Stimulated activated CD4-positive, alpha-beta T cell treated with anti-CD3 and anti-CD28 coated beads, Interleukin-2, amount 100 ng/mL, for 4 hours (primary cell): ENCODE measurements around the gene CCDC187.
"Not testable (repeated sequence)": the region's sequence is repeated elsewhere in the genome, so short reads cannot be mapped to it uniquely, and the experiment has no call there.

Experiments
- DNase-seq: peaks from one replicate; pipeline ENCODE4 v3.0.0-alpha.2; 2020; ENCODE audit warnings: low read depth

Gene CCDC187

DNA sequence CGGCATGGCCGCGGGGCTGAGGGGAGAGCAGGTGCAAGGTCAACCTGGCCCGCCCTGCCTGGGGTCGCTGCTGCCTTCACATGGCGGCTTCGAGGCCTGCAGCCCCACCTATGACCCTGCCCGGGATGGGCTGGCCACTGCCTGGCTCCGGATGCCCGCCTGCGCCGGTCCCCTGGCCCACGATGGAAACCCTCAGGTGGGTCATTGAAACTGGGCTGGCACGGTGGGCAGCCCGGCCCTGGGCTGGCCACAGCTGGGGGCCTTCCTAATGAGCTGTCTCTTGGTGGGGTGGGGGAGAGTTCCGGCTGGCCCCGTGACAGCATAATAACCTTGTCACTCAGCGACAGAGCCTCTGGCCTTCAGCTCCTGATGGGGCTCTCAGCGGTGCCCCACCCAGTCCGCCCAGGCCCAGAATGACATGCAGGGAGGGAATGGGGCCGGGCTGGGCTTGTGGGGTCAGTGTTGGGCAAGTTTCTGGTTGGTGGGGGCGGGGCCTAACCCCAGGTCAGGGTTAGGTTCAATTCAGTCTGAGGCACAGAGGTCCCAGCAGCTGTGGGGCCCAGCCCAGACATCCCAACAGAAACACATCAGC, at the start of gene CCDC187:
Gene CCDC187 (minus strand): TSS at position 270 of the 592 bp plus-strand sequence. CDS start 264 bp downstream, at position 6.
- no peak for DNase-seq

DNA sequence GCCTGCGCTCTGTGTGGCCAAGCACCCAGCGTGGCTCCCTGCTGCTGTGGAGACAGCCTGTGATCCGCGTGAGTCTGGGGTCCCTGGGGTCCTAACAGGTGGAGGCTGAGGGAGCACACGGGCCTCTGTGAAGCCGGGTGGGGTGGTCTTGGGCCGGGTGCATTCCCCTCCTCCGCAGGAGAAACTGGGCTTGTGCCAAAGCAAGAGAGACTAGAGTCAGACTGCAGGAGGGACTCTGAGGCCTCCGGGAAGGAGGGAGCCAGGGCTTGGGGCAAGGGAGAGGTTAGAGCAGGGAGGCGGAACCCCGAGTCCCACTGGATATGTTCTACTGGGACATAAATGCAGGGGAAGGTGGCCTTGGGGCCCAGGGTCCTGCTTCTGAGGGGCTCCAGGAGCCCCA, 49.2 kb upstream of the CCDC187 start:
- no peak for DNase-seq

GRCh38 chr9:136352682-136353081, 48.8 kb upstream of the CCDC187 start:
- no peak for DNase-seq

DNA sequence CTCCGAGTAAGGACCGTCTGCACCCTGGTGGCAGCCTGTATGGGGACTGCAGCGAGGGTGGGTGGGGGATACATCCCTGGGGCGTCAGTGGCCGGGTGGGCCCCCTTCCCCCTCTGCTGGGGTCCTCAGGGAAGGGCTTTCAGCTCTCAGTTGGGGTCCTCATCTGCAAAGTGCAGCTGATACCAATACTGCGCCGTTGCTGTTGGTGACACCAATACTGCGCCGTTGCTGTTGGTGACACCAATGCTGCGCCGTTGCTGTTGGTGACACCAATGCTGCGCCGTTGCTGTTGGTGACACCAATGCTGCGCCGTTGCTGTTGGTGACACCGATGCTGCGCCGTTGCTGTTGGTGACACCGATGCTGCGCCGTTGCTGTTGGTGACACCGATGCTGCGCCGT, 48.0 kb upstream of the CCDC187 start:
- DNase-seq: not testable (repeated sequence)

GRCh38 chr9:136351252-136351800, 47.4 kb upstream of the CCDC187 start:
- DNase-seq: no peak

DNA sequence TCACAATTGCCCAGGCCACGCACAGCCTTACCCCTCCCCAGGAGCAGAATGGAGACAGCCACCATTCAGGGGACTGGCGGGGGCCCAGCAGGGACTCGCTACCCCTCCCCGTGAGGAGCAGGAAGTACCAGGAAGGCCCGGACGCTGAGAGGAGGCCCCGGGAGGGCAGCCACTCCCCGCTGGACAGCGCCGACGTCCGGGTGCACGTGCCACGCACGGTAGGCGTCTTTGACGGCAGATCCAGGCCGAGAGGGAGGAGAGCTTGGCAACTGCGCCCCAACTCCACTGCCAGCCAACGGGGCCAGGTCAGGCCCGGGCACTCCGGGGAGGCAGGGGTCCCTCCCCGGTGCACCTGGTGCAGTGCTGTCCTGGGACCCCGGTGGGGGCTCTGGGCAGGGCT, 45.7 kb upstream of the CCDC187 start:
- no peak for DNase-seq

DNA sequence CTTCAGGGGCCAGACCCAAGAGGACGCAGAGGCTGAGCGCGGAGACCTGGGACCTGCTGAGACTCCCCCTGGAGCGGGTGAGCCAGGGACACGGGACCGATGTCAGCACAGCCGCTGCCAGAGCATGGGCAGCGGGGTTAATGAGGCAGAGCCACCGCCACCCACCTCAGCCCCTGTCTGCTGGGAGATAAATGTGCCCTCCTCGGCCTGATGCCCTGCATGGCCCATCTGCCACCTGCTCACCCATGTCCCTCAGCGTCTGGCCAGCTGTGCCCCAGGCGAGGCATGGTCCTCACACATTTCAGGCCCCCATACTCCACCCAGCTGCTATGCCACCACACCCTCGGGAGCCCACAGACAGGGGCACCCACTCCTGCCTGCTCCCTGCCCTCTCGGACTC, 44.8 kb upstream of the CCDC187 start:
- no peak for DNase-seq

- DNase-seq: no peak
Observed at GRCh38 chr9:136347472-136348256, 43.8 kb upstream of the CCDC187 start.

DNA sequence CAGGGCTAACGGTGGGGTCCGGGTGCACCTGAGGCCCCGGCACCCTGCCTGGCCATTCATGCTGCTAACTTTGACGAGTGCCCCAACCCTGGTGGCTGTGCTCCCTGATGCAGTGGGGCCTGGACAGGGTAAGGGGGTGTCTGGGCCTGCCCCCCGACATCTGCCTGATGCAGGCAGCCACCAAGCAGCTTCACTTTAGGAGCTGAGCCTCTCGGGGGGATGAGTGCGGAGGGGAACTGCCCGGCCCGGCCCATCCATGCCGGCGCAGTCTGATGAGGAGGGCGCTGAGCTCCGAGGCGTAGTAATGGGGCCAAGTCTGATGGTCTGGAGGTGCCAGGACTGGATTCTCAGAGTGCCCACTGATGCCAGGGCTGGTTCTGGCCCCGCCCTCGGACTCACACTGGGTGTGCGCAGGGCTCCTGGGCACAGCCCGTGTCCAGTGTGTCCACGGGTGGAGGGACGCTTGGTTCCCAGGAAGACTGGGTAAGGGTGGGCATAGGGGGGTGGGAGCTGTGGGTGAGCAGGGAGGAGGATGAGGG, 43.1 kb upstream of the CCDC187 start:
- DNase-seq: no peak

- DNase-seq: no peak
Observed at GRCh38 chr9:136346157-136346481, 42.2 kb upstream of the CCDC187 start.

GRCh38 chr9:136345281-136346156, 41.6 kb upstream of the CCDC187 start:
- no peak for DNase-seq

DNA sequence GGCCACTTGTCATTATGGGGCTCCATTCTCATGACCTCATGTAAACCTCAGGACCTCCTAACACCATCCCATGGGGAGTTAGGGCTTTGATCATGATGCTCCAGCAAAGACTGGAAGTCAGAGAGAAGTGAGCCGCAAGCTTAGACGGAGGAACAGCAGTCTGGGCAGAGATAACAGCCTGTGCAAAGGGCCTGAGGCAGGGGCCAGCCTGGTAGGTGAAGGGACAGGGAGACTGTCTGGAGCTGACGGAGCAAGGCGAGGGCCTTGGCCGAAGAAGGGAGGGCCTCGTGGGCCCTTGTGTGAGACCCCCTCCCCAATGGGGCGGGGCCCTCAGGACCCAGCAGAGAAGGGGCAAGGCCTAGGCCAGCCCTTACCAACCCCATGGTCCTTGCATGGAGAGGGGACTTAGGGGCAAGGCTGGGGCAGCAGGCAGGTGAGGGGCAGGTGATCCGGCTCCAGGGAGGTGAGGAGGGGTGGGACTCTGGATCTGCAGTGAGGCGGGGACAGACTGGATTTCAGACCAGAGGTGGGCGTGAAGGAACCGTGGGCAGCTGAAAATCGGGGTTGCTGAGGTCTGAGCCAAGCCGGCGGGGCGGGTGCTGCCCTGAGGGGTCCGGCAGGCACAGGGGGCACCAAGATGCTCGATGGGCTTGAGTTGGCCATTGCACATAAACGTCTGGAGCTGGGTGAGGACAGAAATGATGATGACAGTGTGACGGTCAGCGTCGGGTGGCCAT, 40.8 kb upstream of the CCDC187 start:
- no peak for DNase-seq

- no peak for DNase-seq
Observed at GRCh38 chr9:136343884-136344269, 40.0 kb upstream of the CCDC187 start.

- no peak for DNase-seq
Observed at GRCh38 chr9:136343121-136343883, 39.4 kb upstream of the CCDC187 start.

DNA sequence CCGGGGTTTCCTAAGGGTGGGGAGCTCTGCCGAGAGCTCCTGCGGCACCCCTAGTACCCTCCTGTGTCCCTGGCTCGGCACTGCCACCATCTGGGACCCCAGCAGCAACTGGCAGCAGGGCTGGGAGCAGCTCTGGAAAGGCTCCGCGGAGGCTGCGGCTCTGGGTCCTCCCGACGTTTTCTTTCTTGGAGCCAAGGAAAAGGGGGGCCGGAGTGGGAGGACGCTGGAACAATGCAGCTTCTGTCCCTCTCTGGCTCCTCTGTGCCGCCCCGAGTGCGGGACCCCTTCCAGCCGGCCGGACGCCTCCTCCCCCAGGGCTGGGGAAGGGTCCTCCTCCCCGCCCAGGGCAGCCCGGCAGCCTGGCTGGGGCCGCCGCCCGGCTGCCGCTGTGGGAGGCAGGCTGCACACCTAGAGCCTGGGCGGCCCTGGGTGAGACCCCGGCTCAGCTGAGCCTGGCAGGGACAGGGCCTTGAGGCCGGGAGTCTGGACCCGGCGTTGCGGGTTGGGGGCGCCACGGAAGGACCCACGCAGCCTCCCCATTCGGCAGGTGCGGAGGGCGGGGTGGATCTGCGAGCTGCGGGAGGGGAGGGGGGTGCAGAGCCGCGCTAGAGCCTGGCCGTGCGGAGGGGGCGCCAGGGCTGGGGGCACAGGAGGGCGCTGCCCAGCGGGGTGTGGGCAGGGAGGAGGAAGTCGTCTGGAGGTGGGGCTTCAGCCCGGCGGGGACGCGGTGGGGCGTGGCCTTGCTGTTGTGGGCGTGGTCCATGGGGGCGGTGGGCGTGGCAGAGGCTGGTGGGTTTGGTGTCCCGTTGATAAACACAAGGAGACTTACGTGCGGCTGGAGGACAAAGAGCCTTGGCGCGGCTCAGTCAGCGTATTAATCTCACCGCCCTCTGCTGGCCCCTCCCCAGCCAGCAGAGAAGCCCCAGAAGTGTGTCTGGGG, 38.6 kb upstream of the CCDC187 start:
- DNase-seq: peak; percentile 18

DNA sequence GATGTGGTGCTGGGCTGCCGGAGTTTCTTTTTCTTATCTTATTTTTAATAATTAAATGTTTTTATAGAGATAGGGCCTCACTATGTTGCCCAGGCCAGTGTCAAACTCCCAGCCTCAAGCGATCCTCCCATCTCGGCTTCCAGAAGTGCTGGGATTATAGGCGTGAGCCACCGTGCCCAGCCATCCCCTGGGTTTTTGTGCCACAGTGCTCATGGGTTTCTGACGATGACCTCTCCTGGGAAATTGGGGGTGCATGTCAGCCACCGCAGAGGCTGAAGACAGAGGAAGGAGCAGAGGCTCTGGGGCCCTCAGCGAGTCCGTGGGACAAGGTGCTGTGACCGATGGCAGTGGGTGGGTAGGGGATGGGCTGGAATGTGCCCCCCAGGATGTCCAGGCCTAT, 37.9 kb upstream of the CCDC187 start:
- no peak for DNase-seq

- DNase-seq: no peak
Observed at GRCh38 chr9:136341042-136341655, 37.3 kb upstream of the CCDC187 start.

- no peak for DNase-seq
Observed at GRCh38 chr9:136340356-136341041, 36.6 kb upstream of the CCDC187 start.

DNA sequence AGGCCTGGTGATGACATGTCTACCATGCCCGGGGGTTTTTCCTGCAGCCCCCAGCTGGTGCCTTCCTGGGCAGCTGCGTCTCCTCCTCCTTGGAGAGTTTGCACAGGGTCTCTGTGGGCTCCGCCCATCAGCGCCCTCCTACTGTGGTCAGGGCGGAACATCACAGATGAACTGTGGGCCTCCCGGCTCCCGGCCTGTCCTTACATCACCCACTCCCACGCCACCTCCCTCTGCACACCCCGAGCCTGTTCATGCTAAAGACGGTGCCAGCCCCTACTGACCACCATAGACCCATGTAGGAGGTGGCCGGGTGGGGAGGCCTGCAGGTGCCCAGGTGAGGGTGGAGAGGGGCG, 36.0 kb upstream of the CCDC187 start:
- DNase-seq: no peak
